ENCODE results near the gene TEX14. TPM values are rescaled to one million over a fixed set of nuclear protein-coding genes. Genes with fewer than 3 reads are reported as not detected.
A peak's percentile ranks its signal among the peaks of the same experiment; 100 is the strongest.

Gene TEX14
- total RNA-seq, 4 donors from 2014 or later: 0.13 to 0.19 TPM; not detected in 2

DNA sequence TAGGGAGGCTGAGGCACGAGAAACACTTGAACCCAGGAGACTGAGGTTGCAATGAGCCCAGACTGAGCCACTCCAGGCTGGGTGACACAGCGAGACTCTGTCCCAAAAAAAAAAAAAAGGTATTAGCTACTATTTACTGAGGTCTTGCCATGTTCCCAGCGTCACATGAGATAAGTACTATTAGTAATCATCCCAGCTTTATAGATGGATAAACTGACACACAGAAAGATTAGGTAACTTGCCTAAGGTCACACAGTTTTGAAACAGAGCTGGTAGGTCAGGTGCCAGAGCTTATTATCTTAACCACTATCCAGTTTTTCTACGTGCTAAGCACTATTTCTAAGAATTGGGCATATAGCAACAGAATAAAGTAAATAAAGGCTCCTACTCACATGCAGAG is 51.6 kb downstream of the TEX14 start:
- H3K4me1 ChIP-seq: no peaks in the 10 kb centered on the region
- no peak for TF ChIP-seq POLR2A (IDR thresholded peaks at IDR 0.05)
- TF ChIP-seq, protein P1, sequence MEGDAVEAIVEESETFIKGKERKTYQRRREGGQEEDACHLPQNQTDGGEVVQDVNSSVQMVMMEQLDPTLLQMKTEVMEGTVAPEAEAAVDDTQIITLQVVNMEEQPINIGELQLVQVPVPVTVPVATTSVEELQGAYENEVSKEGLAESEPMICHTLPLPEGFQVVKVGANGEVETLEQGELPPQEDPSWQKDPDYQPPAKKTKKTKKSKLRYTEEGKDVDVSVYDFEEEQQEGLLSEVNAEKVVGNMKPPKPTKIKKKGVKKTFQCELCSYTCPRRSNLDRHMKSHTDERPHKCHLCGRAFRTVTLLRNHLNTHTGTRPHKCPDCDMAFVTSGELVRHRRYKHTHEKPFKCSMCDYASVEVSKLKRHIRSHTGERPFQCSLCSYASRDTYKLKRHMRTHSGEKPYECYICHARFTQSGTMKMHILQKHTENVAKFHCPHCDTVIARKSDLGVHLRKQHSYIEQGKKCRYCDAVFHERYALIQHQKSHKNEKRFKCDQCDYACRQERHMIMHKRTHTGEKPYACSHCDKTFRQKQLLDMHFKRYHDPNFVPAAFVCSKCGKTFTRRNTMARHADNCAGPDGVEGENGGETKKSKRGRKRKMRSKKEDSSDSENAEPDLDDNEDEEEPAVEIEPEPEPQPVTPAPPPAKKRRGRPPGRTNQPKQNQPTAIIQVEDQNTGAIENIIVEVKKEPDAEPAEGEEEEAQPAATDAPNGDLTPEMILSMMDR (IDR thresholded peaks at IDR 0.05): no peak
- no peaks in the 10 kb centered on the region for H3K27me3 ChIP-seq
- 42 to 69% methylated on average over 4 of the region's 4 CpGs for WGBS, 2 donors
- no peak for DNase-seq
- H3K4me3 ChIP-seq: no peak overlapping the region
- H3K9me3 ChIP-seq: no peaks in the 10 kb centered on the region
- no peak overlapping the region for H3K27ac ChIP-seq
- intact Hi-C loops (cut with DNase I): no loop called here
- no peaks in the 10 kb centered on the region for H3K36me3 ChIP-seq

DNA sequence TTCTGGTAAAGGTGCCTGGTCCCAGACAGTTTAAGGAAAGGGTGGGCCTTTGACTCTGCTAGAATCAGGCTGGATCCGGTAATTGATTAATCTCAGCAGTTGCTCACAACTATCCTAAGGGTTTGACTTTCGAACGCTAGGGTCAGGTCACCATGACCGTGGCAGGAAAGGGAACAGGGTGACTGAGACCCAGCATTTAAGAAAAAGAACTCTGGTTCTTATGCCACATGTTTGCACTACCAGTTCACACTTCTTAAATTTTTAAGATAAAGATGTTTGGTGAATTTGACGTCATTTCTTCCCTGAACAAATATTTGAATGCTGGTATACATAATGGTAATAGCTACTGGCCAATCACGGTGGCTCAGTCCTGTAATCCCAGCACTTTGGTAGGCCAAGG is 52.2 kb downstream of the TEX14 start:
- no peaks in the 10 kb centered on the region for H3K4me1 ChIP-seq
- no peak overlapping the region for H3K27ac ChIP-seq
- intact Hi-C loops (cut with DNase I): no loop called here
- no peak overlapping the region for H3K4me3 ChIP-seq
- H3K27me3 ChIP-seq: no peaks in the 10 kb centered on the region
- H3K36me3 ChIP-seq: no peaks in the 10 kb centered on the region
- DNase-seq: no peak
- no peaks in the 10 kb centered on the region for H3K9me3 ChIP-seq
- TF ChIP-seq POLR2A (IDR thresholded peaks at IDR 0.05): no peak
- TF ChIP-seq, protein P1 (IDR thresholded peaks at IDR 0.05): no peak
- 60 to 82% methylated on average over 6 of the region's 6 CpGs for WGBS, 2 donors

DNA sequence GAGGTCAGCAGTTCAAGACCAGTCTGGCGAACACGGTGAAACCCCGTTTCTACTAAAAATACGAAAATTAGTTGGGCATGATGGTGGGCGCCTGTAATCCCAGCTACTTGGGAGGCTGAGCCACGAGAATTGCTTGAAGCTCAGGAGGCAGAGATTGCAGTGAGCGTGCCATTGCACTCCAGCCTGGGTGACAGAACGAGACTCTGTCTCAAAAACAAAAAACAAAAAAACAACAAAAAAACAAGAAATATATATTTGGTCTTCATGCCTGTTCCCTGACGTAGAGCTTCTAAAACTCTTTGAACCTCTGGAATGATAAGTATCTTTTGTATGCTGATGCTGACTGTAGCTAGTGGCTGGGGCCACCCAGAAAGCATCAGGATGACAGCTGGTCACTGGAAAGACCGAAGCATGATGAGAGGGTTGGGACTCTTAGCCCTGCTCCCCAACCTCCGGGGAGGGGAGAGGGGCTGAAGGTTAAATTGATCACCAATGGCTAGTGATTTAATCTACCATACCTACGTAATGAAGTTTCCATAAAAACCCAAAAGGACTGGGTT is 54.8 kb downstream of the TEX14 start:
- no peak for DNase-seq
- no peak overlapping the region for H3K4me3 ChIP-seq
- H3K4me1 ChIP-seq: peaks cover 0 to 5% (median 0%) of the 10 kb centered on the region in 3 donors
- TF ChIP-seq, protein P1 (IDR thresholded peaks at IDR 0.05): no peak
- TF ChIP-seq POLR2A (IDR thresholded peaks at IDR 0.05): no peak
- WGBS, 2 donors: 72 to 75% methylated on average over 12 of the region's 12 CpGs
- no peak overlapping the region for H3K27ac ChIP-seq
- no peaks in the 10 kb centered on the region for H3K36me3 ChIP-seq
- H3K9me3 ChIP-seq: no peaks in the 10 kb centered on the region
- intact Hi-C loops (cut with DNase I): no loop called here
- no peaks in the 10 kb centered on the region for H3K27me3 ChIP-seq

DNA sequence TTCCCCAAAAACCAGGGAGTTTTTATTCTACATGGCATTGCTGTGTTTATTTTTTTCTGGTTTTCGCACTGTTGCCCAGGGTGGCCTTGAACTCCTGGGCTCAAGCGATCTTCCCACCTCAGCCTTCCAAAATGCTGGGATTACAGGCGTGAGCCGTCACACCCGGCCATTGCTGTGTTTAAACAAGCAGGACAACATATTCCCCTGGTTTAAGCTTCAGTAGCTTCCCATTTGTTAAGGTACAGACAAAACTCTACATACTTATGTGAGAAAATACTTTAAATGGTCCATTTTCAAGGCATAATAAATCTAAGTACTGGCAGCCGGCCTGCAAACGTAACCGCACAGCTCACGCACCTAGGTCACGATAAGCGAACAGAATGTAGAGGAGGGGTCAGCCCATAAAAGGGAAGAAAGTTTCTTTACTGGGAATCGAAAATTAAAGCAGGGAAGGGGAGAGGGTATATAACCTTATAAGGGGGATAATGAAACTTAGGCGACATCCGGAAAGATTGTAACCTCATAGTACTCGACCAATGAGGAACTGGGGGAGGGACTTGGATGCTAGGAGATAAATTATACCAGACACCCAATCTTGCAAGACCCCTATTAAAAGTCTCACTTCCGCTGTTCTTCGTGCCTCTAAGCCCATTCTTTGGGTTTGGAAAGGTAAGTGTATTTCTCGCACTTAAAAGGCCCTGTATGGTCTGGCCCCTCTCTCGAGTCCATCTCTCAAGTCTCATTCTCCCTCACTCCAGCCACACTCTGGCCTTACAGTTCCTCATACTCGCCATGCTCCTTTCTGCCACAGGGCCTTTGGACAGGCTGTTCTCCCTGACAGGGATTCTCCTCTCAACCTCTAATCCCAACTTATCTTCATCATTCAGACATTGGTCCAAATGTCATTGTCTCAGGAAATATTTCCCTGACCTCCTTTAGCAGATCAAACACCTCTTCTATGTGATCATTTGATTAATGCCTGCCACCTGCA is 59.2 kb downstream of the TEX14 start:
- Histone ChIP-seq H3K36me3 (no peaks in the 10 kb centered on the region), H3K4me3 (peak overlapping the region; percentile 12 to 61 (median 47)), H3K9me3 (no peaks in the 10 kb centered on the region), H3K4me1 (peaks cover 0 to 14% (median 0%) of the 10 kb centered on the region in 3 donors), H3K27me3 (no peaks in the 10 kb centered on the region), H3K27ac (peak overlapping the region; percentile 63 to 87 (median 78))
- 76 to 84% methylated on average over 20 of the region's 20 CpGs for WGBS, 2 donors
- TF ChIP-seq POLR2A (IDR thresholded peaks at IDR 0.05): no peak
- TF ChIP-seq, protein P1 (IDR thresholded peaks at IDR 0.05): no peak
- intact Hi-C loops (cut with DNase I): no loop called here
- no peak for DNase-seq
